HUES6 (cell line): Measurements from ENCODE around the gene CHRND.

Source experiments
- H3K27ac ChIP-seq: 2 replicates; pipeline ENCODE4 v1.7.0; 2013; ENCODE audit warnings: low read depth, mild to moderate bottlenecking, low read length, inconsistent platforms
- H3K27me3 ChIP-seq: 2 replicates; pipeline ENCODE4 v1.6.1; 2013; ENCODE audit warnings: low read length; ENCODE audit not compliant: control insufficient read depth, insufficient read depth
- H3K36me3 ChIP-seq: 2 replicates; pipeline ENCODE4 v1.6.1; 2013; ENCODE audit warnings: low read length; ENCODE audit not compliant: control insufficient read depth, insufficient read depth
- H3K4me1 ChIP-seq: 2 replicates; pipeline ENCODE4 v1.6.1; 2013; ENCODE audit warnings: low read length; ENCODE audit not compliant: control insufficient read depth, insufficient read depth
- H3K4me3 ChIP-seq: 2 replicates; pipeline ENCODE4 v1.5.1; 2013; ENCODE audit warnings: low read depth, low read length
- H3K9ac ChIP-seq: one replicate; pipeline ENCODE4 v1.6.1; 2013; ENCODE audit warnings: mild to moderate bottlenecking, low read length
- H3K9me3 ChIP-seq: 2 replicates; pipeline ENCODE4 v1.6.1; 2013; ENCODE audit warnings: low read depth, low read length; ENCODE audit not compliant: control insufficient read depth, insufficient read depth

Gene CHRND

GRCh38 chr2:232483311-232483922, 42.5 kb upstream of the CHRND start:
- H3K27me3 ChIP-seq, result peaks cover 86% of the 10 kb centered on the region
- no peak overlapping the region for H3K9ac ChIP-seq
- peaks cover 7% of the 10 kb centered on the region; the same call in 1 of the 2 replicates for H3K4me1 ChIP-seq
- no peaks in the 10 kb centered on the region for H3K9me3 ChIP-seq
- H3K27ac ChIP-seq, result no peak overlapping the region
- no peaks in the 10 kb centered on the region for H3K36me3 ChIP-seq
- H3K4me3 ChIP-seq, result no peak overlapping the region

DNA sequence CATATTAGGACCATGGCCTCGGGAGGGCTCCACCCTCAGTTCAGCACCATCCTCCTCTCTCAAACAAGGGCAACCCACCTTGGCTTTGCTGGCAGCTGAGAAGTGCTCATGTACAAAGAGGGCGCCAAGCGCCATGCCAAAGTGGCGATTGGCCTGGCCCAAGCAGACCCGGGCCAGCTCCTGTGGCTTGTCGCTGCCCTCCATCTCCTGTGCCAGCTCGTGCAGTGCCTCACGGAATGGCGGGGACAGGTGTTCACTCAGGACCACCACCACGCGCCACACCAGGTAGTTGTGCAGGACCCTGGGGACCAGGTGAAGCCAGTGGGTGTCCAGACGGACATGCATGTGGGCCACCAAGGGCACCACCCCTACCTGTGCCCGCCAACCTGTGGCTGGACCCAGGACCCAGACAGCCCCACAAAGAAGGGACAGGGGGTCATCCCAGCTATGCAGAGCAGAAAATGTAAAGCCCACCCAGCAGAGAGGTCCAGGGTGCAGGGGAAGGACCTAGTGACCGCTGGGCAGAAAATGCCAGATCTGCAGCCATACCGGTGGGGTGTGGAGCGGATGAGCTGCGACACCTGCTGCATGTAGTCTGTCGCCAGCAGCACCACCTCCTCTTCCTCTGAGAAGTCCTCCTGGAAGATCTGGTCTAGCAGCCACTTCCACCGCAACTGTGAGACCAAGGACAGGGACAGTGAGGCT, 41.9 kb upstream of the CHRND start:
- H3K9me3 ChIP-seq, result no peaks in the 10 kb centered on the region
- no peak overlapping the region for H3K4me3 ChIP-seq
- peaks cover 86% of the 10 kb centered on the region for H3K27me3 ChIP-seq
- no peak overlapping the region for H3K9ac ChIP-seq
- no peak overlapping the region for H3K27ac ChIP-seq
- no peaks in the 10 kb centered on the region for H3K36me3 ChIP-seq
- H3K4me1 ChIP-seq, result peaks cover 12% of the 10 kb centered on the region

DNA sequence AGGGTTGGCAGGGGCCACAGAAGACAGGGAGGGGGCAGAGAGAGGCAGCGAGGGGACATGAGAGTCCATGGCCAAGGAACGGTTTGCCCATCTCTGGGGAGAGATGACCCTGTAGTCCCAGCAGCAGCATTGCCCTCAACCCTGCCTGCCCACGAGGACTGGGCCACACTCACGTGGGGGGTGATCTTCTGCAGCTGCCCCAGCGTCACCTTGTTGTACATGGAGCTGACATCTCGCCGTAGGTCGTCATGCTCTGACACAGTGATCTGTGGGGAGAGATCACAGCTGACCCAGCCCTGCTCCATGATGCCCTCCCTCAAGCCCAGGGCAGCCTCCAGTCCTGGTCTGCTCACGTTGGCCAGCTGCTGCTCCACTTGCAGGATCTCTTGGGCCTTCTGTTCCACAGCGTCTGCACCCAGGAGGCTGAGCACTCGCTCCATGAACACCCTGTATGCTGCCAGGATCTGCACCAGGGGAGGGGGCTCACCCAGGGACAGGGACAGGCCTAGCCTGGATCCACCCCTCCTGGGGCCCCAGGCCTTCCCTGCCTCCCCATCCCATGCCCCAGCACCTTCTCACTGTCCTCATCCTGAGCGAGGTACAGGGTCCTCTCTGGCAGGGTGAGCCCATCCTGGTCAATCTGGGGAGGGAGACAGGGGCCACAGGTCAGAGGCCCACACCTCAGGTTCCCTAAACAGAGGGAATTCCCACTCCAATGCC, 41.2 kb upstream of the CHRND start:
- Histone ChIP-seq H3K36me3 (no peaks in the 10 kb centered on the region), H3K27me3 (peaks cover 89% of the 10 kb centered on the region), H3K4me3 (0 out of 2 replicates have a peak overlapping the region, but pooled peaks have one; percentile 67)

DNA sequence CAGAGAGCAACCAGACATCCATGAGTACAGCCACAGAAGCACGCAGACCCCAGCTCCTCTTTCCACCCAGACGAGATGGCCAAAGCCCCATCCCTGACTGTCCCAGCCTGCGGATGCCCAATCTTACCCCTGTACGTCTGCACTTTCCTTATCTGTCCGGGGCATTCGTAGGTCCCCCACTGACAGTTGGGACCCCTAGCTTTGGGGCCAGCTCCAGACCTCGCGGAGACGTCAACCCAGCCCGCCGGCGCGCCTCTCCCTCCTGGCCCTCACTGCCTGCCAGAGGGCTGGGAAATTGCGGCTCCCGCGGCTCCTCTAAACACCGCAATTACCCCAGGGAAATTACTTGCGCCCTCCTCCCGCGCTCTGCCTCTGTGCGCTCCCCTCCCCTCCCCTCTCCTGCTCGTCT, 40.6 kb upstream of the CHRND start:
- Histone ChIP-seq H3K9ac (no peak overlapping the region), H3K27me3 (peaks cover 95% of the 10 kb centered on the region), H3K36me3 (no peaks in the 10 kb centered on the region), H3K9me3 (no peaks in the 10 kb centered on the region), H3K4me3 (peak overlapping the region; percentile 67), H3K27ac (no peak overlapping the region), H3K4me1 (peaks cover 20% of the 10 kb centered on the region)

More for the DNA sequence above, 41.2 kb upstream of the CHRND start:
- Histone ChIP-seq H3K27ac (no peak overlapping the region), H3K9me3 (no peaks in the 10 kb centered on the region), H3K9ac (no peak overlapping the region), H3K4me1 (peaks cover 19% of the 10 kb centered on the region)

DNA sequence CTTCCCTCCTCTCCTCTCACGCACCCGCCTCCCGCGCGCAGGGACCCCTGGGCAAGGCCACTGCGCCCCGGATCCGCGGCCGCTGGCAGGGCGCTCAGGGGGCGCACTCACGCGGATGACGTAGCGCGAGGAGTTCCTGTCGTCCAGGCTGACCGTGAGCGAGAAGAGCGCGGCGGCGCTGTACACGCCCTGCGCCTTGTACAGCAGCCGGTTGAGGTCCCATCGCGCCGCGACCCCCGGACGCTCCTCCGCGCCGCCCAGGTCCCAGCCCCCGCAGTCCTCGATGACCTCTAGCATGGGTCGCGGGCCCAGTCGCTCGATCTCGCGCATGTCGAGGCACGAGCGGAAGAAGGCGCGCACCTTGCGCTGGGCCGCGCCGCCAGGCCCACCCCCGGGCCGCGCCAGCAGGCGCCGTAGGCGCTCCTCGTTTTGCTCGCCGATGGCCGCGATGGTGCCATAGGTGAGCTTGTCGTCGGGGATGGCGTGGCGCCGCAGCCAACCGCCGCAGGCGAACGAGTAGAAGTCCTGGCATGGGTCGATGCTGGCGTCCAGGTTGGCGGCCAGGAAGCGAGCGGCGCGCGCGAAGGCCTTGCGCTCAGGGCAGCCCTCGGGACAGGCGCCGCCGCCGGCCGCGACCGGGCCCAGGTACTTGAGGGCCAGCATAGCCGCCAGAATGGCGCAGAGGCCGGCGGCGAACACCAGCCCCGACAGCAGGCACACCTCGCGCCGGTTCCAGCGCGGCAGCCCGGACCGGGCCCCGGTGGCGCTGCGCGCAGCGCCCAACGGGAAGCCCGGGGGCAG, 40.0 kb upstream of the CHRND start:
- H3K27me3 ChIP-seq, result peaks cover 92% of the 10 kb centered on the region
- H3K4me1 ChIP-seq, result peaks cover 20% of the 10 kb centered on the region
- peak overlapping the region; percentile 67 for H3K4me3 ChIP-seq

DNA sequence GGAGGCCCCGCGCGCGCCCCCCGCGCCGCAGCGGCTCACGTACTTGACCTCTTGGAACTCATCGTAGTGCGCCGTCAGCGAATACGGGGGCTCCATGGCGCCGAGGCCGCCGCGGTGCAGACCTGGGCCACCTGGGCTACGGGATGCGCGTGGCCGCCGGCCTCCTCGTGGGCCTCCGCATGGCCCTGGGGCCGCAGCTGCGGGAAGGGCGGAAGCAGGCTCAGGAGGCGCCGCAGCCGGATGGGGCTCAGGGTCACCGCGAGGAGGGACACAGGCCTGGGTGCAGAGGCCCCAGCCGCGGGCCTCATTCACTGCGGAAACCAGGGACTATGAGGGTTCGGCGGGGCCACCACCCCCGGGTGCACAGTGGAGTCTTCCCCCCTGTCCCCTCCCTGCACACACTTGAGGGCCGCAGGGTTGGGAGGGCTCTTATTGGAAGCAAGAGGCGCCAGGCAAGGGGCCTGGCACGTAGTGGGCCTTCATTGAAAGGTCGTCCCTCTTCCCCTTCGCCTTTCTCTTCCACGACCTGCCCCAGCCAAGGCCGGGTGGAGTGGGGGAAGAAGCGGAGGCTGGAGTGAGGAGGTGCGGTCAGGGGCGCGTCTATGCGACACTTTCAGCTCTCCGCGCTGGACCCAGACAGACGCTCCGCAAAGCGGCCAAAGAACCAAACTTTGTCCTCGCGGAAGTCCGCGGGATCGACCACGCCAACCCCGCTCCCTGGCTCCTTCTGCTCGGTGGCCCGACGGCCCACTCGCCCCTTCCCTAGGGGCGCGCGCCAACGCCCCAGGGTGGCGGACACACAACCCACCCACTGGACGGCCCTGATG, 39.2 kb upstream of the CHRND start:
- Histone ChIP-seq H3K27me3 (peaks cover 86% of the 10 kb centered on the region), H3K4me1 (peaks cover 20% of the 10 kb centered on the region), H3K36me3 (no peaks in the 10 kb centered on the region), H3K9me3 (no peaks in the 10 kb centered on the region), H3K9ac (no peak overlapping the region), H3K27ac (no peak overlapping the region), H3K4me3 (peak overlapping the region; percentile 67)

More for the DNA sequence above, 40.0 kb upstream of the CHRND start:
- no peak overlapping the region for H3K9ac ChIP-seq
- no peak overlapping the region for H3K27ac ChIP-seq
- no peaks in the 10 kb centered on the region for H3K36me3 ChIP-seq
- H3K9me3 ChIP-seq, result no peaks in the 10 kb centered on the region

DNA sequence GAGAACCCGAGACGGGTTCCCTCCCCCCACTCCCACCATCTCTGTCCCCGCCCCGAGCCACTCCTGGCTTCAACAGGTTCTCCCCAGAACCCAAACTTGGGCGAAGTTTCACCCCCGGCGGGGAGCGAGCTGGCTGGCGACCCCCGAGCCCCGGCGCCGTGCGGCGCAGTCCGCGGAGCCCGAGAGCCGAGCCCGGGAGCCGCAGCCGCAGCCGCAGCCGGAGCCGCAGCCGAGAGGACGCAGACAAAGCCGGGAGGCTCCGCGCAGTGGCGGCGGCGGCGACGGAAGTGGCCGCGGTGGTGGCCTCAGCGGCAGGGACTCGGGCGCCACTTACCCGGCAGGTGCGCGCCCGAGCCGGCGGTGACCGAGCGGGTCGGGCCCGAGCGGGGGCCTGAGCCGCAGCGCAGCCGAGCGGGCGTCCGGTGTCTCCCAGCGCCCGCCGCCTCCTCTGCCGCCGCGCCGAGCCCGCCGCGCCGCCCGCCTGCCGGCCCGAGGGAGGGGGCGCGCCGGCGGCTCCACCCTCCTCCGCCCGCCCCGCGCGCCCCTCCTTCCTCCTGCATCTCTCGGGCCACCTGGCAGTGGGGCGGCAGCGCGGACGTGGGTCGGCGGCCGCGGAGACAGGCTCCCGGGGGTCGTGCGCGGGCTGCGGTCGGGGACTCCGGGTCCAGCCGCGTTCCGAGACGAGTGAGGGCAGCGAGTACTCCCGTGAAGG, 38.4 kb upstream of the CHRND start, which contains the start of gene ECEL1:
Gene ECEL1, minus strand, starts transcription at position 450 of the 712 bp plus-strand sequence. CDS start 1,181 bp downstream, outside the sequence.
- no peak within 1 kb of the TSS for H3K27ac ChIP-seq
- no peaks in the 10 kb centered on the region for H3K9me3 ChIP-seq
- H3K9ac ChIP-seq, result no peak within 1 kb of the TSS
- H3K27me3 ChIP-seq, result peaks cover 81% of the 10 kb centered on the region
- no peaks in the 10 kb centered on the region for H3K36me3 ChIP-seq
- H3K4me3 ChIP-seq, result peak within 1 kb of the TSS; percentile 67
- peaks cover 20% of the 10 kb centered on the region for H3K4me1 ChIP-seq

DNA sequence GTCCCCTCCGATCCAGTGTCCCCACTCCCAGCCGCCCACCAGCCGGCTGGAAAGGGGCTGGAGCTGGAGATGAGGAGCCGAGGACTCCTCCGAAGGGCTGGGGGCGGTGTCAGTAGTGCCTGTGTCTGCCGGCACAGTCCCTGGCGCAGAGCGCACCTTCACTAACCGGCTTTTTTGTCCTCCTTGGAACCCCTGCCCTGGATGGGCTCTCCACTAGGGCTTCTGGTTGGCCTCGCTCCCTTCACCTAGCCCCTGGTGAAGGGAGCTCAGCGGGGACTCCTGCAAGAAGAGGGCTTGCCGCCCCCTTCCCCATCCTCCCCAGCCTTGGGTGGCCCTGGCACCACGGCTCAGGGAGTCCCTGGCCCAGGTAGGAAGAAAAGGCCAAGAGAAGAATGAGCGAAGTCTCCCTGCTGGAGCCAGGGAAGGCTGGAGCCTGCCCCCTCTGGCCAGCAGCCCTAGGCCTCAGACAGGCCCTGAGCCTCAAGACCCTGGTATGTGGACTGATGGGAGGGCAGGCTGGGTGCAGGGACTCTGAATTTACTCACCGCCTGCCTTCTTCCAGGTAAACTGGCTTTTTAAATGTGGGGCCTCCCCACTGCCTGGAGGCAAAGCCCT, 37.8 kb upstream of the CHRND start:
- H3K27me3 ChIP-seq, result peaks cover 77% of the 10 kb centered on the region
- peak overlapping the region; percentile 67 for H3K4me3 ChIP-seq
- no peaks in the 10 kb centered on the region for H3K36me3 ChIP-seq
- no peak overlapping the region for H3K27ac ChIP-seq
- peaks cover 20% of the 10 kb centered on the region for H3K4me1 ChIP-seq
- no peaks in the 10 kb centered on the region for H3K9me3 ChIP-seq
- H3K9ac ChIP-seq, result no peak overlapping the region

- Histone ChIP-seq H3K4me1 (peaks cover 21% of the 10 kb centered on the region), H3K36me3 (no peaks in the 10 kb centered on the region), H3K9ac (no peak overlapping the region), H3K4me3 (no peak overlapping the region), H3K27ac (no peak overlapping the region), H3K9me3 (no peaks in the 10 kb centered on the region), H3K27me3 (peaks cover 71% of the 10 kb centered on the region)
Observed at GRCh38 chr2:232488721-232489300, 37.1 kb upstream of the CHRND start.
